ENCODE data around the gene FAT1. TPM values are rescaled to one million over a fixed set of nuclear protein-coding genes. Genes with fewer than 3 reads are reported as not detected.

FAT1 gene
- total RNA-seq, 4 donors from 2014 or later, result 91.2 to 133 (median 105) TPM

- Histone ChIP-seq H3K27me3 (no peaks in the 10 kb centered on the region), H3K4me3 (no peak overlapping the region), H3K4me1 (no peaks in the 10 kb centered on the region), H3K36me3 (no peaks in the 10 kb centered on the region), H3K9me3 (no peaks in the 10 kb centered on the region), H3K27ac (no peak overlapping the region)
- TF ChIP-seq POLR2A (IDR thresholded peaks at IDR 0.05) (no peak), POLR2AphosphoS5 (IDR thresholded peaks at IDR 0.05) (no peak), EP300 (IDR thresholded peaks at IDR 0.05) (no peak), CTCF (IDR thresholded peaks at IDR 0.05) (no peak)
- 46% methylated on average over 10 of the region's 10 CpGs for WGBS
- no peak for DNase-seq (ENCODE audit: low spot score in 2 of 2)
Observed at GRCh38 chr4:186743261-186743660, 19.6 kb upstream of the FAT1 start.

- DNase-seq (ENCODE audit: low spot score in 2 of 2), result no peak
- WGBS, result 86% methylated on average over 6 of the region's 6 CpGs
- Histone ChIP-seq H3K4me3 (no peak overlapping the region), H3K36me3 (no peaks in the 10 kb centered on the region), H3K4me1 (no peaks in the 10 kb centered on the region), H3K9me3 (no peaks in the 10 kb centered on the region), H3K27me3 (no peaks in the 10 kb centered on the region), H3K27ac (no peak overlapping the region)
- no peak for TF ChIP-seq POLR2AphosphoS5 (IDR thresholded peaks at IDR 0.05)
- no peak for TF ChIP-seq EP300 (IDR thresholded peaks at IDR 0.05)
- no peak for TF ChIP-seq CTCF (IDR thresholded peaks at IDR 0.05)
- TF ChIP-seq POLR2A (IDR thresholded peaks at IDR 0.05), result no peak
Observed at GRCh38 chr4:186740822-186741221, 17.2 kb upstream of the FAT1 start.

- Histone ChIP-seq H3K9me3 (no peaks in the 10 kb centered on the region), H3K27me3 (no peaks in the 10 kb centered on the region), H3K27ac (no peak overlapping the region), H3K4me3 (no peak overlapping the region), H3K36me3 (no peaks in the 10 kb centered on the region), H3K4me1 (no peaks in the 10 kb centered on the region)
- 45% methylated on average over 5 of the region's 5 CpGs for WGBS
- DNase-seq (ENCODE audit: low spot score in 2 of 2), result no peak
- no peak for TF ChIP-seq EP300 (IDR thresholded peaks at IDR 0.05)
- TF ChIP-seq POLR2A (IDR thresholded peaks at IDR 0.05), result no peak
- no peak for TF ChIP-seq CTCF (IDR thresholded peaks at IDR 0.05)
- TF ChIP-seq POLR2AphosphoS5 (IDR thresholded peaks at IDR 0.05), result no peak
Observed at GRCh38 chr4:186739802-186740434, 16.3 kb upstream of the FAT1 start.

GRCh38 chr4:186739317-186739716 is 15.7 kb upstream of the FAT1 start:
- Histone ChIP-seq H3K4me3 (no peak overlapping the region), H3K27me3 (no peaks in the 10 kb centered on the region), H3K9me3 (no peaks in the 10 kb centered on the region), H3K4me1 (no peaks in the 10 kb centered on the region), H3K36me3 (no peaks in the 10 kb centered on the region), H3K27ac (no peak overlapping the region)
- TF ChIP-seq POLR2AphosphoS5 (IDR thresholded peaks at IDR 0.05) (no peak), EP300 (IDR thresholded peaks at IDR 0.05) (no peak), POLR2A (IDR thresholded peaks at IDR 0.05) (no peak), CTCF (IDR thresholded peaks at IDR 0.05) (no peak)
- 96% methylated on average over 9 of the region's 9 CpGs for WGBS
- DNase-seq (ENCODE audit: low spot score in 2 of 2), result no peak

- H3K4me1 ChIP-seq, result no peaks in the 10 kb centered on the region
- no peak for DNase-seq (ENCODE audit: low spot score in 2 of 2)
- H3K27me3 ChIP-seq, result no peaks in the 10 kb centered on the region
- H3K36me3 ChIP-seq, result no peaks in the 10 kb centered on the region
- 55% methylated on average over 4 of the region's 4 CpGs for WGBS
- H3K9me3 ChIP-seq, result no peaks in the 10 kb centered on the region
- no peak overlapping the region for H3K27ac ChIP-seq
- no peak for TF ChIP-seq CTCF (IDR thresholded peaks at IDR 0.05)
- no peak for TF ChIP-seq POLR2A (IDR thresholded peaks at IDR 0.05)
- no peak for TF ChIP-seq POLR2AphosphoS5 (IDR thresholded peaks at IDR 0.05)
- no peak for TF ChIP-seq EP300 (IDR thresholded peaks at IDR 0.05)
- H3K4me3 ChIP-seq, result no peak overlapping the region
Observed at GRCh38 chr4:186738421-186738820, 14.8 kb upstream of the FAT1 start.

Measured in suprapubic skin (tissue), 4 donors.